ENCODE measurements around the gene PIM3.

DNA sequence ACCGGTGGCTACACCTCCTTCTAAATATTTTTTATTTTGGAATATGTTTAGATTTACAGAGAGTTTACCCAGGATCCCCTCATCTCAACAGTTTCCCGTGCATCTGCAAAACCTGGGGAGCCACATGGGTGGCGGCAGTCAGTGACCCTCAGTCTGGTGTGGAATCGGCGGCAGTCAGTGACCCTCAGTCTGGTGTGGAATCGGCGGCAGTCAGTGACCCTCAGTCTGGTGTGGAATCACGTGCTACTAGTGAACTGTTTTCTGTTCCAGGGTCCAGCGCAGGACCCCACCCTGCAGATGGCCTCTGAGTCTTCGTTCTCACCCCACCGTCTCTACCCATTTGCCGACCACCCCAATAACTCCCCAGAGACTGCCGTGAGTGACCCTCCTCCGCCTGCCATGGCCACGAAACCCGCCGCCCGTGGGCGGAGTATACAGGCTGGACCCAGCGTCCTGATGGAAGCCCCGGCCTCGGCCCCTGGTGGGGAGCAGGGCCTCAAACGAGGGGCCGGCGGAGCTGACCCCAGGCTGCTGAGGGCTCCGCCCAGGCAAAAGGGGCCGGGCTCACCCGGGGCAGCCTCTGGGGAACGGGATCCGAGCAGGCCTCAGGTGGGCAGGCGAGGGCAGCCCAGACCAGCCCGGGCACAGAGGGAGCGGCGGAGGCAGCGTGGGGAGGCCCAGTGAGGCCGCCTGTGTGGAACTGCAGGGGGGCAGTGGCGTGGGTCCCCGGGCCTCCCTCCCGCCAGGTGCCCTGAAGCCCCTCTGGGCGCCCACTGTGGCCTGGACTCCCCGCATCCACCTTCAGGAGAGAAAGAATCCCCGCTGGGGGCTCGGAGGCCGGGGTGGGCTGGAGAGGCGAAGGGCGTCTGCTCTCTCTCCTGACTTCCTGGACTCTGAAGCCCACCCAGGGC is 49.4 kb downstream of the PIM3 start:
- TF ChIP-seq, protein P1, sequence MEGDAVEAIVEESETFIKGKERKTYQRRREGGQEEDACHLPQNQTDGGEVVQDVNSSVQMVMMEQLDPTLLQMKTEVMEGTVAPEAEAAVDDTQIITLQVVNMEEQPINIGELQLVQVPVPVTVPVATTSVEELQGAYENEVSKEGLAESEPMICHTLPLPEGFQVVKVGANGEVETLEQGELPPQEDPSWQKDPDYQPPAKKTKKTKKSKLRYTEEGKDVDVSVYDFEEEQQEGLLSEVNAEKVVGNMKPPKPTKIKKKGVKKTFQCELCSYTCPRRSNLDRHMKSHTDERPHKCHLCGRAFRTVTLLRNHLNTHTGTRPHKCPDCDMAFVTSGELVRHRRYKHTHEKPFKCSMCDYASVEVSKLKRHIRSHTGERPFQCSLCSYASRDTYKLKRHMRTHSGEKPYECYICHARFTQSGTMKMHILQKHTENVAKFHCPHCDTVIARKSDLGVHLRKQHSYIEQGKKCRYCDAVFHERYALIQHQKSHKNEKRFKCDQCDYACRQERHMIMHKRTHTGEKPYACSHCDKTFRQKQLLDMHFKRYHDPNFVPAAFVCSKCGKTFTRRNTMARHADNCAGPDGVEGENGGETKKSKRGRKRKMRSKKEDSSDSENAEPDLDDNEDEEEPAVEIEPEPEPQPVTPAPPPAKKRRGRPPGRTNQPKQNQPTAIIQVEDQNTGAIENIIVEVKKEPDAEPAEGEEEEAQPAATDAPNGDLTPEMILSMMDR (IDR thresholded peaks at IDR 0.05; ENCODE audit: insufficient read depth, low read length, poor library complexity, severe bottlenecking) = no peak
- TF ChIP-seq EZH2phosphoT487 (conservative IDR thresholded peaks at IDR 0.05; ENCODE audit: low read length) = no peak

Data from SU-DHL-6 (cell line).